Endothelial cell of umbilical vein (primary cell): Measurements from ENCODE around the gene ARHGAP9. TPM values are rescaled to one million over a fixed set of nuclear protein-coding genes. Genes with fewer than 3 reads are reported as not detected.
"Not testable (repeated sequence)": the region's sequence is repeated elsewhere in the genome, so short reads cannot be mapped to it uniquely, and the experiment has no call there.

Source experiments
- BruUV-seq: library from RNA; stranded (reverse); fragments of 400-500 nt; replicated peaks from 2 replicates; lab custom pipeline; 2021; lab: Mats Ljungman, UMichigan
- CTCF ChIA-PET: fragments of 300-600, 350-600 bp; sonication (Branson Sonifier 250); formaldehyde crosslinking; loops from one replicate; lab custom pipeline; 2021; ENCODE audit warnings: antibody characterized with exemption, inconsistent platforms; lab: Charles Lee
- POLR2A ChIA-PET: fragments of 300-600, 350-600 bp; sonication (Branson Sonifier 250); formaldehyde crosslinking; loops from one replicate; lab custom pipeline; 2021; ENCODE audit warnings: antibody characterized with exemption, inconsistent platforms; lab: Charles Lee
- DNase-seq: peaks from one replicate; pipeline ENCODE4 v3.0.0-alpha.2; 2011; ENCODE audit warnings: low read depth, low spot score
- FAIRE-seq: peaks from 2 replicates; lab custom pipeline; 2011; peaks lifted over from hg19 to GRCh38; lab: Jason Lieb, UNC
- H2AFZ ChIP-seq: 2 replicates; pipeline ENCODE4 v1.6.0; 2012; ENCODE audit warnings: low read depth, low read length, control low read depth, inconsistent platforms
- H3K27ac ChIP-seq: 2 replicates; pipeline ENCODE4 v1.5.1; 2011; ENCODE audit warnings: low read depth, mild to moderate bottlenecking, control low read depth, low read length, moderate library complexity; ENCODE audit not compliant: insufficient read depth
- H3K27me3 ChIP-seq, 2 experiments: 2 replicates each; pipeline versions ENCODE4 v1.6.0 to v1.6.1; 2011; ENCODE audit warnings: low read length in 2 of 2, mixed read lengths in 1 of 2; ENCODE audit not compliant: control insufficient read depth in 2 of 2, insufficient read depth in 2 of 2
- H3K36me3 ChIP-seq, 2 experiments: 2 replicates in 1 of 2; 3 replicates in 1 of 2; pipeline ENCODE4 v1.5.1; 2011; ENCODE audit warnings: low read length in 2 of 2, mild to moderate bottlenecking in 1 of 2, moderate library complexity in 1 of 2; ENCODE audit not compliant: control insufficient read depth in 2 of 2, insufficient read depth in 2 of 2; ENCODE audit errors: extremely low read depth in 1 of 2
- H3K4me1 ChIP-seq: 3 replicates; pipeline ENCODE4 v1.5.1; 2011; ENCODE audit warnings: mild to moderate bottlenecking, low read length; ENCODE audit not compliant: control insufficient read depth, insufficient read depth; ENCODE audit errors: extremely low read depth
- H3K4me2 ChIP-seq: 2 replicates; pipeline ENCODE4 v1.6.1; 2011; ENCODE audit warnings: low read length, control low read depth, mixed read lengths; ENCODE audit not compliant: insufficient read depth
- H3K4me3 ChIP-seq, 3 experiments: fragments of 200-600 bp in 1 of 3; sonication (generic), shearing (Covaris generic) in 1 of 3; replicated peaks in 1 of 3; 2 replicates each; pipeline ENCODE4 v1.5.1; 2011 to 2016; ENCODE audit warnings: control low read depth in 3 of 3, low read length in 3 of 3, mild to moderate bottlenecking in 2 of 3, inconsistent platforms in 1 of 3, low read depth in 1 of 3, moderate library complexity in 1 of 3; ENCODE audit not compliant: insufficient read depth in 1 of 3
- H3K79me2 ChIP-seq: 2 replicates; pipeline ENCODE4 v1.6.0; 2012; ENCODE audit warnings: low read length, inconsistent platforms; ENCODE audit not compliant: control insufficient read depth, insufficient read depth
- H3K9ac ChIP-seq: replicated peaks from 2 replicates; pipeline ENCODE3; 2011; ENCODE audit warnings: low read length, control low read depth; ENCODE audit not compliant: insufficient read depth; ENCODE audit errors: extremely low read depth
- H3K9me1 ChIP-seq: replicated peaks from 3 replicates; pipeline ENCODE4 v1.6.0; 2011; ENCODE audit warnings: mild to moderate bottlenecking, low read length; ENCODE audit not compliant: control insufficient read depth, insufficient read depth; ENCODE audit errors: extremely low read depth
- H3K9me3 ChIP-seq: replicated peaks from 2 replicates; pipeline ENCODE4 v1.5.1; 2012; ENCODE audit warnings: low read length, inconsistent platforms; ENCODE audit not compliant: control insufficient read depth, insufficient read depth
- H4K20me1 ChIP-seq: replicated peaks from 2 replicates; pipeline ENCODE3; 2011; ENCODE audit warnings: mild to moderate bottlenecking, low read length; ENCODE audit not compliant: control insufficient read depth, insufficient read depth; ENCODE audit errors: extremely low read depth
- CTCF ChIP-seq, 2 donors: IDR thresholded peaks; 1 replicate in 1 of 2; 2 replicates in 1 of 2; pipeline ENCODE4 v1.5.1; 2011; ENCODE audit warnings: low read length in 2 of 2, mild to moderate bottlenecking in 2 of 2, moderate library complexity in 2 of 2, control low read depth in 1 of 2, inconsistent platforms in 1 of 2, low read depth in 1 of 2; ENCODE audit not compliant: insufficient read depth in 1 of 2; ENCODE audit errors: extremely low read depth in 1 of 2
- EZH2 ChIP-seq: IDR thresholded peaks from 2 replicates; pipeline ENCODE4 v1.6.1; 2012; ENCODE audit warnings: borderline replicate concordance, low read depth, mild to moderate bottlenecking, moderate library complexity, low read length, inconsistent platforms; ENCODE audit not compliant: severe bottlenecking
- FOS ChIP-seq: IDR thresholded peaks from 2 replicates; pipeline ENCODE4 v1.6.1; 2011; ENCODE audit warnings: mild to moderate bottlenecking, low read length, moderate library complexity, borderline replicate concordance; ENCODE audit not compliant: insufficient read depth
- GATA2 ChIP-seq: IDR thresholded peaks from 2 replicates; pipeline ENCODE4 v1.7.0; 2011; ENCODE audit warnings: low read depth, mild to moderate bottlenecking, moderate library complexity, mixed read lengths, low read length; ENCODE audit not compliant: insufficient read length, insufficient read depth
- JUN ChIP-seq: IDR thresholded peaks from 2 replicates; pipeline ENCODE4 v1.6.1; 2011; ENCODE audit warnings: borderline replicate concordance, low read depth; ENCODE audit not compliant: insufficient read length, insufficient read depth
- MYC ChIP-seq: IDR thresholded peaks from one replicate; pipeline ENCODE4 v1.6.1; 2011; ENCODE audit warnings: mild to moderate bottlenecking, low read depth, low read length
- POLR2A ChIP-seq: IDR thresholded peaks from 2 replicates; pipeline ENCODE4 v1.6.1; 2012; ENCODE audit warnings: low read depth, mild to moderate bottlenecking, control low read depth, low read length
- POLR2AphosphoS5 ChIP-seq: IDR thresholded peaks from 2 replicates; pipeline ENCODE4 v1.6.1; 2012; ENCODE audit warnings: low read depth, mild to moderate bottlenecking, control low read depth, low read length, moderate library complexity; ENCODE audit not compliant: insufficient read depth
- dilution Hi-C: fragments of 300-500 bp; cut with MboI; formaldehyde crosslinking; loops from one replicate; pipeline ENCODE4 v1.15.0; 2019; ENCODE audit warnings: low sequenced_read_pairs; ENCODE audit not compliant: extremely low pct_ligation_motif_present
- intact Hi-C: fragments of 100-400 bp; cut with micrococcal nuclease; formaldehyde crosslinking; loops from one replicate; pipeline ENCODE4 v1.10.0; 2022
- polyA plus RNA-seq, 4 experiments: library from polyadenylated mRNA; depleted of rRNA in 3 of 4; stranded (reverse) in 3 of 4; unstranded in 1 of 4; fragments of >200 nt; gene quantifications; 2 replicates each; pipeline versions ENCODE4 v1.2.1 to v1.2.3, GENCODE V29; 2011 to 2012; ENCODE audit warnings: missing spikeins in 1 of 4
- total RNA-seq: library from RNA; stranded (reverse); gene quantifications from 2 replicates; pipeline ENCODE4 v1.2.3, GENCODE V29; 2021
- TF ChIP-seq, protein P1 (sequence below): IDR thresholded peaks from 2 replicates; pipeline ENCODE4 v1.6.1; 2011; ENCODE audit not compliant: insufficient read depth, insufficient read length

The ARHGAP9 gene
- total and polyA plus RNA-seq, 2 donors (not counting 3 experiments of a cell fraction or from before 2014, with no cell fraction given) = 0.25 to 0.38 TPM

DNA sequence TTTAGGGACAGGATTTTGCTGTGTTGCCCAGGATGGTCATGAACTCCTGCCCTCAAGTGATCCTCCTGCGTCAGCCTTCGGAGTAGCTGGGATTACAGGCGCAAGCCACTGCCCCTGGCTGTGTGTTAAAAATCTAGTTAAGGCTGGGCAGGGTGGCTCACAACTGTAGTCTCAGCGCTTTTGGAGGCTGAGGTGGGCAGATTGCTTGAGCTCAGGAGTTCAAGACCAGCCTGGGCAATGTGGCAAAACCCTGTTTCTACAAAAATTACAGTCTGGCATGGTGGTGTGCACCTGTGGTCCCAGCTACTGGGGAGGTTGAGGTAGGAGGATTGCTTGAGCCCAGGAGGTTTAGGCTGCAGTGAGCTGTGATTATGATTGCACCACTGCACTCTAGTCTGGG lies 31.5 kb upstream of the ARHGAP9 start:
- intact Hi-C loops = no loop called here
- H3K9me1 ChIP-seq = no peaks in the 10 kb centered on the region
- peaks cover 33 to 37% of the 10 kb centered on the region in 2 experiments for H3K36me3 ChIP-seq
- POLR2A ChIA-PET = no interaction called here
- H3K9ac ChIP-seq = no peak overlapping the region
- H2AFZ ChIP-seq = no peak overlapping the region
- dilution Hi-C loops = no loop called here
- no peak overlapping the region for H3K27ac ChIP-seq
- H3K79me2 ChIP-seq = no peaks in the 10 kb centered on the region
- H4K20me1 ChIP-seq = no peaks in the 10 kb centered on the region
- BruUV-seq = no TSS peak
- H3K4me3 ChIP-seq = no peak overlapping the region
- no peaks in the 10 kb centered on the region for H3K27me3 ChIP-seq
- H3K4me2 ChIP-seq = no peak overlapping the region
- no peaks in the 10 kb centered on the region for H3K4me1 ChIP-seq
- CTCF ChIA-PET = no interaction called here
- TF ChIP-seq, protein P1, sequence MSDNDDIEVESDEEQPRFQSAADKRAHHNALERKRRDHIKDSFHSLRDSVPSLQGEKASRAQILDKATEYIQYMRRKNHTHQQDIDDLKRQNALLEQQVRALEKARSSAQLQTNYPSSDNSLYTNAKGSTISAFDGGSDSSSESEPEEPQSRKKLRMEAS = no peak
- no peak for TF ChIP-seq GATA2
- TF ChIP-seq EZH2 = no peak
- no peak for TF ChIP-seq CTCF (IDR thresholded peaks at IDR 0.05; ENCODE audit: extremely low read depth in 1 of 2, insufficient read depth in 1 of 2, low read depth in 1 of 2, low read length in 2 of 2)
- no peak for TF ChIP-seq MYC
- no peak for TF ChIP-seq FOS
- no peak for TF ChIP-seq JUN
- no peak for TF ChIP-seq POLR2A
- no peak for TF ChIP-seq POLR2AphosphoS5
- FAIRE-seq (no peak), DNase-seq (no peak)
- H3K9me3 ChIP-seq = no peaks in the 10 kb centered on the region

DNA sequence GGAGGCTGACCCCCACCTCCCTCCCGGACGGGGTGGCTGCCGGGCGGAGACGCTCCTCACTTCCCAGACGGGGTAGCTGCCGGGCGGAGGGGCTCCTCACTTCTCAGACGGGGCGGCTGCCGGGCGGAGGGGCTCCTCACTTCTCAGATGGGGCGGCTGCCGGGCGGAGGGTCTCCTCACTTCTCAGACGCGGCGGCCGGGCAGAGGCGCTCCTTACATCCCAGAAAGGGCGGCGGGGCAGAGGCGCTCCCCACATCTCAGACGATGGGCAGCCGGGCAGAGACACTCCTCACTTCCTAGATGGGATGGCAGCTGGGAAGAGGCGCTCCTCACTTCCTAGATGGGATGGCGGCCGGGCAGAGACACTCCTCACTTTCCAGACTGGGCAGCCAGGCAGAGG lies 28.1 kb upstream of the ARHGAP9 start:
- H3K27me3 ChIP-seq, POLR2A ChIA-PET, H3K9me1 ChIP-seq, FAIRE-seq, intact Hi-C loops, H2AFZ ChIP-seq, H3K27ac ChIP-seq, CTCF ChIA-PET, H3K4me3 ChIP-seq, H3K4me1 ChIP-seq, H4K20me1 ChIP-seq, DNase-seq, BruUV-seq, H3K9ac ChIP-seq, H3K4me2 ChIP-seq, dilution Hi-C loops, H3K79me2 ChIP-seq, H3K9me3 ChIP-seq: not testable (repeated sequence)
- H3K36me3 ChIP-seq = peaks cover 16 to 31% of the 10 kb centered on the region in 2 experiments

GRCh38 chr12:57506541-57506940 lies 26.9 kb upstream of the ARHGAP9 start:
- H3K4me1 ChIP-seq, POLR2A ChIA-PET, BruUV-seq, H3K79me2 ChIP-seq, CTCF ChIA-PET, H3K9me1 ChIP-seq, H3K9ac ChIP-seq, H3K27me3 ChIP-seq, H3K9me3 ChIP-seq, FAIRE-seq, H2AFZ ChIP-seq, H3K27ac ChIP-seq, intact Hi-C loops, H3K4me2 ChIP-seq, H4K20me1 ChIP-seq, DNase-seq, H3K4me3 ChIP-seq, dilution Hi-C loops: not testable (repeated sequence)
- H3K36me3 ChIP-seq = peaks cover 14 to 27% of the 10 kb centered on the region in 2 experiments
